Measurements from ENCODE around the gene INHBC.
"Not testable (repeated sequence)": the region's sequence is repeated elsewhere in the genome, so short reads cannot be mapped to it uniquely, and the experiment has no call there.

The INHBC gene

GRCh38 chr12:57439762-57440266 lies 5.2 kb downstream of the INHBC start:
- no peak overlapping the region for H3K4me2 ChIP-seq (ENCODE audit: insufficient read depth, low read length, poor library complexity, severe bottlenecking)
- H3K23ac ChIP-seq (ENCODE audit: low read depth, low read length, poor library complexity): no peak overlapping the region
- no peak overlapping the region for H3K27ac ChIP-seq (replicated peaks; ENCODE audit: low read length)
- no peak overlapping the region for H3K18ac ChIP-seq (ENCODE audit: low read length)
- H2BK15ac ChIP-seq (ENCODE audit: low read length): no peak overlapping the region
- no peak overlapping the region for H2AK5ac ChIP-seq (ENCODE audit: low read depth, low read length)
- no peaks in the 10 kb centered on the region for H3K27me3 ChIP-seq (ENCODE audit: control insufficient read depth in 3 of 3, insufficient read depth in 3 of 3, low read depth in 1 of 3, low read length in 3 of 3)
- no peak overlapping the region for H2BK12ac ChIP-seq (ENCODE audit: low read length)
- no peak for DNase-seq (ENCODE audit: low spot score)
- no peaks in the 10 kb centered on the region for H3K36me3 ChIP-seq (replicated peaks in 1 of 2; ENCODE audit: control insufficient read depth in 2 of 2, insufficient read depth in 2 of 2, low read length in 2 of 2)
- no peak overlapping the region for H2BK120ac ChIP-seq (ENCODE audit: low read depth, low read length)
- no CpG with 5 or more reads among the region's 4 CpGs for WGBS, 2 donors (ENCODE audit: extremely low coverage in 2 of 2, insufficient read length in 2 of 2, insufficient replicate concordance in 1 of 2)
- no peak overlapping the region for H3K4me3 ChIP-seq (ENCODE audit: low read length in 2 of 2)
- H3K79me1 ChIP-seq (ENCODE audit: low read depth, low read length): no peaks in the 10 kb centered on the region
- no peak overlapping the region for H4K91ac ChIP-seq (ENCODE audit: low read depth, low read length, poor library complexity)
- H3K4me1 ChIP-seq (ENCODE audit: control insufficient read depth in 2 of 2, insufficient read depth in 1 of 2, low read depth in 1 of 2, low read length in 2 of 2): no peaks in the 10 kb centered on the region
- H4K8ac ChIP-seq (ENCODE audit: low read depth, low read length): no peak overlapping the region
- no peak overlapping the region for H2AFZ ChIP-seq (ENCODE audit: low read length)
- H2BK5ac ChIP-seq (ENCODE audit: low read length): no peak overlapping the region
- H3K9ac ChIP-seq (ENCODE audit: low read depth, low read length, poor library complexity): no peak overlapping the region
- no peak overlapping the region for H3K14ac ChIP-seq (ENCODE audit: low read length)
- no peak overlapping the region for H3K4ac ChIP-seq (ENCODE audit: low read length)
- peaks cover 0 to 2% of the 10 kb centered on the region in 2 donors for H3K9me3 ChIP-seq (replicated peaks in 1 of 2; ENCODE audit: control insufficient read depth in 2 of 2, insufficient read depth in 1 of 2, low read depth in 1 of 2, low read length in 2 of 2)

- not testable (repeated sequence) for H2BK12ac ChIP-seq (ENCODE audit: low read length); H3K27me3 ChIP-seq (ENCODE audit: control insufficient read depth in 3 of 3, insufficient read depth in 3 of 3, low read depth in 1 of 3, low read length in 3 of 3)
- no CpG with 5 or more reads among the region's 2 CpGs for WGBS, 2 donors (ENCODE audit: extremely low coverage in 2 of 2, insufficient read length in 2 of 2, insufficient replicate concordance in 1 of 2)
Observed at GRCh38 chr12:57441393-57441792, 6.8 kb downstream of the INHBC start.

GRCh38 chr12:57441846-57442427 lies 7.4 kb downstream of the INHBC start:
- Histone ChIP-seq H3K9ac (ENCODE audit: low read depth, low read length, poor library complexity) (no peak overlapping the region), H3K18ac (ENCODE audit: low read length) (no peak overlapping the region), H4K91ac (ENCODE audit: low read depth, low read length, poor library complexity) (no peak overlapping the region), H2AK5ac (ENCODE audit: low read depth, low read length) (no peak overlapping the region), H3K14ac (ENCODE audit: low read length) (no peak overlapping the region), H3K27ac (replicated peaks; ENCODE audit: low read length) (no peak overlapping the region), H2BK15ac (ENCODE audit: low read length) (no peak overlapping the region), H2BK120ac (ENCODE audit: low read depth, low read length) (no peak overlapping the region), H3K4me3 (ENCODE audit: low read length in 2 of 2) (no peak overlapping the region), H2AFZ (ENCODE audit: low read length) (no peak overlapping the region), H2BK5ac (ENCODE audit: low read length) (no peak overlapping the region), H3K79me1 (ENCODE audit: low read depth, low read length) (no peaks in the 10 kb centered on the region), H3K4me2 (ENCODE audit: insufficient read depth, low read length, poor library complexity, severe bottlenecking) (no peak overlapping the region), H3K27me3 (ENCODE audit: control insufficient read depth in 3 of 3, insufficient read depth in 3 of 3, low read depth in 1 of 3, low read length in 3 of 3) (no peaks in the 10 kb centered on the region), H3K23ac (ENCODE audit: low read depth, low read length, poor library complexity) (no peak overlapping the region), H3K36me3 (replicated peaks in 1 of 2; ENCODE audit: control insufficient read depth in 2 of 2, insufficient read depth in 2 of 2, low read length in 2 of 2) (no peaks in the 10 kb centered on the region), H3K9me3 (replicated peaks in 1 of 2; ENCODE audit: control insufficient read depth in 2 of 2, insufficient read depth in 1 of 2, low read depth in 1 of 2, low read length in 2 of 2) (peaks cover 0 to 2% of the 10 kb centered on the region in 2 donors), H3K4me1 (ENCODE audit: control insufficient read depth in 2 of 2, insufficient read depth in 1 of 2, low read depth in 1 of 2, low read length in 2 of 2) (no peaks in the 10 kb centered on the region), H3K4ac (ENCODE audit: low read length) (no peak overlapping the region), H4K8ac (ENCODE audit: low read depth, low read length) (no peak overlapping the region), H2BK12ac (ENCODE audit: low read length) (no peak overlapping the region)
- WGBS, 2 donors (ENCODE audit: extremely low coverage in 2 of 2, insufficient read length in 2 of 2, insufficient replicate concordance in 1 of 2): no CpG with 5 or more reads among the region's 1 CpG
- no peak for DNase-seq (ENCODE audit: low spot score)

More at GRCh38 chr12:57441393-57441792, 6.8 kb downstream of the INHBC start:
- not testable (repeated sequence) for H3K4me1 ChIP-seq (ENCODE audit: control insufficient read depth in 2 of 2, insufficient read depth in 1 of 2, low read depth in 1 of 2, low read length in 2 of 2); H3K9ac ChIP-seq (ENCODE audit: low read depth, low read length, poor library complexity); H4K91ac ChIP-seq (ENCODE audit: low read depth, low read length, poor library complexity); H3K79me1 ChIP-seq (ENCODE audit: low read depth, low read length); H3K18ac ChIP-seq (ENCODE audit: low read length); H2BK15ac ChIP-seq (ENCODE audit: low read length); DNase-seq (ENCODE audit: low spot score); H3K4ac ChIP-seq (ENCODE audit: low read length); H2AFZ ChIP-seq (ENCODE audit: low read length); H2BK120ac ChIP-seq (ENCODE audit: low read depth, low read length); H3K23ac ChIP-seq (ENCODE audit: low read depth, low read length, poor library complexity); H4K8ac ChIP-seq (ENCODE audit: low read depth, low read length); H3K36me3 ChIP-seq (replicated peaks in 1 of 2; ENCODE audit: control insufficient read depth in 2 of 2, insufficient read depth in 2 of 2, low read length in 2 of 2); H3K27ac ChIP-seq (replicated peaks; ENCODE audit: low read length); H3K4me3 ChIP-seq (ENCODE audit: low read length in 2 of 2); H3K9me3 ChIP-seq (replicated peaks in 1 of 2; ENCODE audit: control insufficient read depth in 2 of 2, insufficient read depth in 1 of 2, low read depth in 1 of 2, low read length in 2 of 2); H2AK5ac ChIP-seq (ENCODE audit: low read depth, low read length); H3K14ac ChIP-seq (ENCODE audit: low read length); H2BK5ac ChIP-seq (ENCODE audit: low read length); H3K4me2 ChIP-seq (ENCODE audit: insufficient read depth, low read length, poor library complexity, severe bottlenecking)

- H3K9me3 ChIP-seq (replicated peaks in 1 of 2; ENCODE audit: control insufficient read depth in 2 of 2, insufficient read depth in 1 of 2, low read depth in 1 of 2, low read length in 2 of 2); H3K79me1 ChIP-seq (ENCODE audit: low read depth, low read length); H3K27ac ChIP-seq (replicated peaks; ENCODE audit: low read length); H2BK15ac ChIP-seq (ENCODE audit: low read length); H3K4ac ChIP-seq (ENCODE audit: low read length); H2BK120ac ChIP-seq (ENCODE audit: low read depth, low read length); H3K4me3 ChIP-seq (ENCODE audit: low read length in 2 of 2); H2BK5ac ChIP-seq (ENCODE audit: low read length); H2BK12ac ChIP-seq (ENCODE audit: low read length); H3K4me2 ChIP-seq (ENCODE audit: insufficient read depth, low read length, poor library complexity, severe bottlenecking); H3K4me1 ChIP-seq (ENCODE audit: control insufficient read depth in 2 of 2, insufficient read depth in 1 of 2, low read depth in 1 of 2, low read length in 2 of 2); DNase-seq (ENCODE audit: low spot score); H2AK5ac ChIP-seq (ENCODE audit: low read depth, low read length); H4K91ac ChIP-seq (ENCODE audit: low read depth, low read length, poor library complexity); H3K36me3 ChIP-seq (replicated peaks in 1 of 2; ENCODE audit: control insufficient read depth in 2 of 2, insufficient read depth in 2 of 2, low read length in 2 of 2); H3K9ac ChIP-seq (ENCODE audit: low read depth, low read length, poor library complexity); H2AFZ ChIP-seq (ENCODE audit: low read length); H3K23ac ChIP-seq (ENCODE audit: low read depth, low read length, poor library complexity); H4K8ac ChIP-seq (ENCODE audit: low read depth, low read length); H3K18ac ChIP-seq (ENCODE audit: low read length); H3K14ac ChIP-seq (ENCODE audit: low read length); H3K27me3 ChIP-seq (ENCODE audit: control insufficient read depth in 3 of 3, insufficient read depth in 3 of 3, low read depth in 1 of 3, low read length in 3 of 3): not testable (repeated sequence)
- WGBS, 2 donors (ENCODE audit: extremely low coverage in 2 of 2, insufficient read length in 2 of 2, insufficient replicate concordance in 1 of 2): no CpG with 5 or more reads among the region's 6 CpGs
Observed at GRCh38 chr12:57444337-57444736, 9.8 kb downstream of the INHBC start.

Measured in neuronal stem cell (in vitro differentiated cells).